Lower leg skin (tissue), 4 donors: ENCODE results near the gene ZBTB40. TPM values are rescaled to one million over a fixed set of nuclear protein-coding genes. Genes with fewer than 3 reads are reported as not detected.

ENCODE experiments used
- DNase-seq, 2 donors: peaks; one replicate each; pipeline ENCODE4 v3.0.0-alpha.2; 2019; ENCODE audit warnings: low spot score in 2 of 2
- H3K4me3 ChIP-seq: fragments of 200-600 bp; sonication (generic); 2 replicates; pipeline ENCODE4 v1.5.1; 2017; ENCODE audit warnings: mild to moderate bottlenecking, low read depth; ENCODE audit not compliant: poor library complexity, severe bottlenecking
- CTCF ChIP-seq, 3 donors: fragments of 450-650 bp; IDR thresholded peaks; one replicate each; pipeline ENCODE4 v1.5.1; 2016; ENCODE audit warnings: antibody characterized with exemption in 3 of 3, mild to moderate bottlenecking in 3 of 3, moderate library complexity in 2 of 3
- POLR2A ChIP-seq, 2 donors: fragments of 450-650 bp; IDR thresholded peaks; one replicate each; pipeline ENCODE4 v1.6.1; 2016 to 2017; ENCODE audit warnings: antibody characterized with exemption in 2 of 2, mild to moderate bottlenecking in 1 of 2, moderate library complexity in 1 of 2
- WGBS, 2 donors: methylation state at CpG; one replicate each; pipeline ENCODE4 v1.1.5; 2018; 5-methylcytosine and 5-hydroxymethylcytosine counted together
- intact Hi-C: fragments of 100-400 bp; cut with DNase I; formaldehyde crosslinking; loops from one replicate; pipeline ENCODE4 v1.15.0; 2023; ENCODE audit warnings: low total_unique reads
- total RNA-seq, 4 donors: library from RNA; depleted of rRNA; stranded (reverse); fragments of >200 nt; gene quantifications; one replicate each; pipeline ENCODE4 v1.1.0, GENCODE V29; 2016

Gene ZBTB40
- total RNA-seq, 4 donors from 2014 or later: 7.5 to 13.3 (median 12.4) TPM

GRCh38 chr1:22418933-22419382, 32.7 kb upstream of the ZBTB40 start:
- 0 to 4% methylated on average over 2 of the region's 2 CpGs for WGBS, 2 donors
- no peak for TF ChIP-seq POLR2A (IDR thresholded peaks at IDR 0.05)
- no peak for TF ChIP-seq CTCF (IDR thresholded peaks at IDR 0.05)
- no peak overlapping the region for H3K4me3 ChIP-seq
- intact Hi-C loops: loop anchor here (10.0 kb wide), 1 partner anchor 294 kb away; no protein-coding TSS in a partner anchor
- DNase-seq: no peak

- 48 to 57% methylated on average over 15 of the region's 15 CpGs for WGBS, 2 donors
- no peak overlapping the region for H3K4me3 ChIP-seq
- TF ChIP-seq CTCF (IDR thresholded peaks at IDR 0.05) (peak in 1 of 3 donors; percentile 30), POLR2A (IDR thresholded peaks at IDR 0.05) (no peak)
- intact Hi-C loops: loop anchor here (2.0 to 10.0 kb wide), 2 partner anchors 222 to 316 kb away; partner anchors contain the start of gene C1QC
- peak; percentile 68 to 93 for DNase-seq
These were observed 31.1 kb upstream of the ZBTB40 start for GRCh38 chr1:22420455-22421053.

GRCh38 chr1:22426781-22427180, 24.9 kb upstream of the ZBTB40 start:
- DNase-seq: no peak
- 88 to 93% methylated on average over 4 of the region's 4 CpGs for WGBS, 2 donors
- TF ChIP-seq CTCF (IDR thresholded peaks at IDR 0.05): no peak
- TF ChIP-seq POLR2A (IDR thresholded peaks at IDR 0.05): no peak
- no peak overlapping the region for H3K4me3 ChIP-seq
- intact Hi-C loops: loop anchor here (10.0 kb wide), 1 partner anchor 322 kb away; no protein-coding TSS in a partner anchor

- intact Hi-C loops: loop anchor here (10.0 kb wide), 1 partner anchor 324 kb away; no protein-coding TSS in a partner anchor
- TF ChIP-seq POLR2A (IDR thresholded peaks at IDR 0.05) (no peak), CTCF (IDR thresholded peaks at IDR 0.05) (no peak)
- WGBS, 2 donors: 43 to 56% methylated on average over 5 of the region's 5 CpGs
- no peak overlapping the region for H3K4me3 ChIP-seq
- no peak for DNase-seq
These were observed 23.0 kb upstream of the ZBTB40 start for GRCh38 chr1:22428672-22429071.

- no peak for DNase-seq
- TF ChIP-seq POLR2A (IDR thresholded peaks at IDR 0.05): no peak
- no peak for TF ChIP-seq CTCF (IDR thresholded peaks at IDR 0.05)
- H3K4me3 ChIP-seq: no peak overlapping the region
- intact Hi-C loops: no loop called here
These were observed 19.7 kb upstream of the ZBTB40 start for GRCh38 chr1:22431965-22432364.

GRCh38 chr1:22434717-22435116, 16.9 kb upstream of the ZBTB40 start:
- no peak for DNase-seq
- no peak for TF ChIP-seq CTCF (IDR thresholded peaks at IDR 0.05)
- TF ChIP-seq POLR2A (IDR thresholded peaks at IDR 0.05): no peak
- WGBS, 2 donors: 43 to 55% methylated on average over 6 of the region's 6 CpGs
- intact Hi-C loops: no loop called here
- no peak overlapping the region for H3K4me3 ChIP-seq
